Left lung (tissue), 14 donors: ENCODE results near the gene RASA3. TPM values are rescaled to one million over a fixed set of nuclear protein-coding genes. Genes with fewer than 3 reads are reported as not detected.
A peak's percentile ranks its signal among the peaks of the same experiment; 100 is the strongest.
"Not testable (repeated sequence)": the region's sequence is repeated elsewhere in the genome, so short reads cannot be mapped to it uniquely, and the experiment has no call there.

Source experiments
- ATAC-seq: fragments of 200-7000 bp; cut with Tn5 transposase; one replicate; pipeline ENCODE4 v1.9.1; 2020; ENCODE audit warnings: moderate library complexity
- DNase-seq, 4 donors: peaks; one replicate each; pipeline ENCODE4 v3.0.0-alpha.2; 2013 to 2020
- H3K27ac ChIP-seq, 2 donors: fragments of 200-600 bp; sonication (generic) in 1 of 2; one replicate each; pipeline versions ENCODE4 v1.5.0 to v1.8.0; 2020 to 2021
- H3K27me3 ChIP-seq, 2 donors: fragments of 200-600 bp; sonication (generic) in 1 of 2; one replicate each; pipeline versions ENCODE4 v1.5.0 to v1.8.0; 2020 to 2021
- H3K36me3 ChIP-seq, 2 donors: fragments of 200-600 bp; sonication (generic) in 1 of 2; one replicate each; pipeline versions ENCODE4 v1.5.0 to v1.8.0; 2020 to 2021
- H3K4me1 ChIP-seq, 2 donors: fragments of 200-600 bp; one replicate each; pipeline ENCODE4 v1.8.0; 2021
- H3K4me3 ChIP-seq, 2 donors: fragments of 200-600 bp; sonication (generic) in 1 of 2; one replicate each; pipeline versions ENCODE4 v1.5.0 to v1.8.0; 2020 to 2021; ENCODE audit warnings: mild to moderate bottlenecking in 1 of 2
- H3K9me3 ChIP-seq, 2 donors: fragments of 200-600 bp; sonication (generic) in 1 of 2; one replicate each; pipeline versions ENCODE4 v1.5.0 to v1.8.0; 2020 to 2021
- CTCF ChIP-seq, 2 donors: fragments of 200-600 bp; sonication (generic) in 1 of 2; IDR thresholded peaks; one replicate each; pipeline versions ENCODE4 v1.5.0 to v1.8.0; 2021; ENCODE audit warnings: antibody characterized with exemption in 2 of 2
- intact Hi-C, 2 donors: fragments of 100-400 bp; cut with DNase I; formaldehyde crosslinking; loops; one replicate each; pipeline versions ENCODE4 v1.11.2 to v1.14.2; 2022
- long read RNA-seq, 12 donors: library from polyadenylated mRNA in 2 of 12; unstranded in 2 of 12; transcript quantifications; one replicate each; pipeline ENCODE4 v2.0.0 and lab custom pipeline, GENCODE V29; 2019 to 2026
- polyA plus RNA-seq, 6 donors: library from polyadenylated mRNA; unstranded; fragments of 120-200 nt; gene quantifications; one replicate each; pipeline ENCODE4 v1.2.1, GENCODE V29; 2013; ENCODE audit not compliant: insufficient read length in 6 of 6
- total RNA-seq, 2 donors: library from RNA; stranded (reverse); fragmentation: NEBNext Ultra II Directional; extraction: Animal tissue kit (Norgen Biotek cat#: 25700); gene quantifications; one replicate each; pipeline ENCODE4 v1.2.1, GENCODE V29; 2021
- donor health status: DM: no; HTN: yes; CAD: no.
- donor health status: DM: no; HTN: no; CAD: no.

Gene RASA3
- total RNA-seq, result 10 to 100 TPM; 14.5 to 22.2 TPM
- 10 to 100 TPM; 11.4 to 13.5 (median 11.9) TPM for polyA plus RNA-seq
- long read RNA-seq, donor 1, full-length matches to known transcripts, result 2 of 2 reads
- long read RNA-seq, donor 1, partial matches to known transcripts, result 0 of 2 reads
- long read RNA-seq, donor 1, other reads (novel, unspliced or antisense), result 0 of 2 reads
- long read RNA-seq, donor 2, full-length matches to known transcripts, result 1 of 1 reads
- long read RNA-seq, donor 2, partial matches to known transcripts, result 0 of 1 reads
- long read RNA-seq, donor 2, other reads (novel, unspliced or antisense), result 0 of 1 reads
- long read RNA-seq, donor 3, full-length matches to known transcripts, result 3 of 3 reads
- long read RNA-seq, donor 3, partial matches to known transcripts, result 0 of 3 reads
- long read RNA-seq, donor 3, other reads (novel, unspliced or antisense), result 0 of 3 reads
- long read RNA-seq, donor 4, full-length matches to known transcripts, result 1 of 3 reads
- long read RNA-seq, donor 4, partial matches to known transcripts, result 2 of 3 reads
- long read RNA-seq, donor 4, other reads (novel, unspliced or antisense), result 0 of 3 reads
- long read RNA-seq, donor 5, result 0 reads
- long read RNA-seq, donor 6, full-length matches to known transcripts, result 2 of 2 reads
- long read RNA-seq, donor 6, partial matches to known transcripts, result 0 of 2 reads
- long read RNA-seq, donor 6, other reads (novel, unspliced or antisense), result 0 of 2 reads
- long read RNA-seq, donor 7, full-length matches to known transcripts, result 2 of 2 reads
- long read RNA-seq, donor 7, partial matches to known transcripts, result 0 of 2 reads
- long read RNA-seq, donor 7, other reads (novel, unspliced or antisense), result 0 of 2 reads
- long read RNA-seq, donor 8, full-length matches to known transcripts, result 2 of 2 reads
- long read RNA-seq, donor 8, partial matches to known transcripts, result 0 of 2 reads
- long read RNA-seq, donor 8, other reads (novel, unspliced or antisense), result 0 of 2 reads
- long read RNA-seq, donor 9, result 0 reads
- long read RNA-seq, donor 10, partial matches to known transcripts, result 1 of 1 reads
- long read RNA-seq, donor 10, other reads (novel, unspliced or antisense), result 0 of 1 reads
- long read RNA-seq, donor 11, full-length matches to known transcripts, result 6 of 6 reads
- long read RNA-seq, donor 11, partial matches to known transcripts, result 0 of 6 reads
- long read RNA-seq, donor 11, other reads (novel, unspliced or antisense), result 0 of 6 reads
- long read RNA-seq, donor 12, result 0 reads

- H3K4me1 ChIP-seq, result peaks cover 28 to 49% of the 10 kb centered on the region in 2 donors
- intact Hi-C loops, result no loop called here
These were observed at the start of gene RASA3 for GRCh38 chr13:114132419-114133121. Gene RASA3, minus strand, starts transcription at chr13:114132623. Its CDS starts 134 bp downstream, at chr13:114132489.

GRCh38 chr13:114179087-114179658 lies 46.8 kb upstream of the RASA3 start, which contains the start of gene CFAP97D2:
Gene CFAP97D2, plus strand, starts transcription at chr13:114179257. Its CDS starts 74 bp downstream, at chr13:114179331.
- ATAC-seq (no peak), DNase-seq (peak in 1 of 4 donors; percentile 26)
- no peaks in the 10 kb centered on the region for H3K4me1 ChIP-seq
- H3K36me3 ChIP-seq, result no peaks in the 10 kb centered on the region
- intact Hi-C loops, result no loop called here
- no peaks in the 10 kb centered on the region for H3K27me3 ChIP-seq
- H3K4me3 ChIP-seq, result no peak within 1 kb of the TSS
- no peak for TF ChIP-seq CTCF (IDR thresholded peaks at IDR 0.05)
- no peak within 1 kb of the TSS for H3K27ac ChIP-seq
- H3K9me3 ChIP-seq, result peaks cover 0 to under 1% of the 10 kb centered on the region in 2 donors

More at GRCh38 chr13:114132419-114133121, at the start of gene RASA3:
- ATAC-seq (peak; percentile 89), DNase-seq (peak; percentile 76 to 94 (median 84))
- H3K27me3 ChIP-seq, result peaks cover 0 to 15% of the 10 kb centered on the region in 2 donors
- peak within 1 kb of the TSS; percentile 78 to 90 for H3K4me3 ChIP-seq
- H3K9me3 ChIP-seq, result no peaks in the 10 kb centered on the region
- H3K27ac ChIP-seq, result peak within 1 kb of the TSS; percentile 86 to 92
- no peaks in the 10 kb centered on the region for H3K36me3 ChIP-seq
- TF ChIP-seq CTCF (IDR thresholded peaks at IDR 0.05), result no peak

- H3K36me3 ChIP-seq, result no peaks in the 10 kb centered on the region
- ATAC-seq, result no peak
- no peak overlapping the region for H3K4me3 ChIP-seq
- no peak overlapping the region for H3K27ac ChIP-seq
- no peak for TF ChIP-seq CTCF (IDR thresholded peaks at IDR 0.05)
- intact Hi-C loops, result no loop called here
- H3K4me1 ChIP-seq, result no peaks in the 10 kb centered on the region
- no peak for DNase-seq
- H3K27me3 ChIP-seq, result no peaks in the 10 kb centered on the region
- peaks cover 0 to 17% of the 10 kb centered on the region in 2 donors for H3K9me3 ChIP-seq
These were observed 45.0 kb upstream of the RASA3 start for GRCh38 chr13:114177245-114178010.

GRCh38 chr13:114176359-114176902 lies 44.0 kb upstream of the RASA3 start:
- intact Hi-C loops, DNase-seq, ATAC-seq: not testable (repeated sequence)

More at GRCh38 chr13:114176359-114176902, 44.0 kb upstream of the RASA3 start:
- peaks cover 0 to 26% of the 10 kb centered on the region in 2 donors for H3K9me3 ChIP-seq
- H3K27ac ChIP-seq, H3K4me3 ChIP-seq, H3K27me3 ChIP-seq, H3K36me3 ChIP-seq, H3K4me1 ChIP-seq: not testable (repeated sequence)
